ENCODE results near the gene TBX1. TPM values are rescaled to one million over a fixed set of nuclear protein-coding genes. Genes with fewer than 3 reads are reported as not detected.

Gene TBX1
- total and polyA plus RNA-seq, 2 experiments from 2014 or later, result 0.07 TPM; not detected in 1

GRCh38 chr22:19733755-19734154, 26.8 kb upstream of the TBX1 start:
- Histone ChIP-seq H3K4me2 (no peak overlapping the region), H3K4me3 (no peak overlapping the region), H3K27ac (no peak overlapping the region), H3K9me2 (replicated peaks; ENCODE audit: insufficient read depth) (no peaks in the 10 kb centered on the region), H2AFZ (no peak overlapping the region), H4K20me1 (ENCODE audit: insufficient read depth, poor library complexity, severe bottlenecking) (no peaks in the 10 kb centered on the region), H3K79me2 (no peaks in the 10 kb centered on the region), H3K27me3 (no peaks in the 10 kb centered on the region), H3K36me3 (replicated peaks; ENCODE audit: insufficient read depth, low read depth) (no peaks in the 10 kb centered on the region), H3K9me3 (ENCODE audit: low read depth) (no peaks in the 10 kb centered on the region), H3K4me1 (ENCODE audit: insufficient read depth) (no peaks in the 10 kb centered on the region)
- TF ChIP-seq CTCF (IDR thresholded peaks at IDR 0.05; ENCODE audit: poor library complexity), result no peak
- TF ChIP-seq EZH2phosphoT487 (IDR thresholded peaks at IDR 0.05; ENCODE audit: low read depth, severe bottlenecking, unreplicated experiment), result no peak
- TF ChIP-seq EZH2 (IDR thresholded peaks at IDR 0.05; ENCODE audit: borderline replicate concordance), result no peak
- WGBS (ENCODE audit: low lambda C conversion rate, missing lambda C conversion rate), result 77% methylated on average over 5 of the region's 5 CpGs
- DNase-seq (ENCODE audit: low spot score), result no peak

- Histone ChIP-seq H3K79me2 (no peaks in the 10 kb centered on the region), H3K9me3 (ENCODE audit: low read depth) (no peaks in the 10 kb centered on the region), H3K4me1 (ENCODE audit: insufficient read depth) (no peaks in the 10 kb centered on the region), H3K36me3 (replicated peaks; ENCODE audit: insufficient read depth, low read depth) (no peaks in the 10 kb centered on the region), H4K20me1 (ENCODE audit: insufficient read depth, poor library complexity, severe bottlenecking) (no peaks in the 10 kb centered on the region), H2AFZ (no peak overlapping the region), H3K27ac (no peak overlapping the region), H3K9me2 (replicated peaks; ENCODE audit: insufficient read depth) (no peaks in the 10 kb centered on the region), H3K27me3 (no peaks in the 10 kb centered on the region), H3K4me2 (no peak overlapping the region), H3K4me3 (no peak overlapping the region)
- DNase-seq (ENCODE audit: low spot score), result no peak
- WGBS (ENCODE audit: low lambda C conversion rate, missing lambda C conversion rate), result 93% methylated on average over 7 of the region's 7 CpGs
- TF ChIP-seq CTCF (IDR thresholded peaks at IDR 0.05; ENCODE audit: poor library complexity) (no peak), EZH2phosphoT487 (IDR thresholded peaks at IDR 0.05; ENCODE audit: low read depth, severe bottlenecking, unreplicated experiment) (no peak), EZH2 (IDR thresholded peaks at IDR 0.05; ENCODE audit: borderline replicate concordance) (no peak)
Observed at GRCh38 chr22:19734163-19734562, 26.4 kb upstream of the TBX1 start.

- Histone ChIP-seq H3K36me3 (replicated peaks; ENCODE audit: insufficient read depth, low read depth) (no peaks in the 10 kb centered on the region), H3K9me2 (replicated peaks; ENCODE audit: insufficient read depth) (no peaks in the 10 kb centered on the region)
Observed at GRCh38 chr22:19734837-19735382, 25.7 kb upstream of the TBX1 start.

GRCh38 chr22:19735665-19736510, 24.7 kb upstream of the TBX1 start:
- Histone ChIP-seq H3K27ac (no peak overlapping the region), H3K27me3 (no peaks in the 10 kb centered on the region), H3K79me2 (no peaks in the 10 kb centered on the region), H3K4me3 (no peak overlapping the region), H3K4me2 (no peak overlapping the region), H3K4me1 (ENCODE audit: insufficient read depth) (no peaks in the 10 kb centered on the region), H4K20me1 (ENCODE audit: insufficient read depth, poor library complexity, severe bottlenecking) (no peaks in the 10 kb centered on the region), H3K36me3 (replicated peaks; ENCODE audit: insufficient read depth, low read depth) (no peaks in the 10 kb centered on the region), H2AFZ (no peak overlapping the region), H3K9me3 (ENCODE audit: low read depth) (no peaks in the 10 kb centered on the region), H3K9me2 (replicated peaks; ENCODE audit: insufficient read depth) (no peaks in the 10 kb centered on the region)
- DNase-seq (ENCODE audit: low spot score), result no peak
- 71% methylated on average over 19 of the region's 21 CpGs for WGBS (ENCODE audit: low lambda C conversion rate, missing lambda C conversion rate)
- TF ChIP-seq CTCF (IDR thresholded peaks at IDR 0.05; ENCODE audit: poor library complexity) (no peak), EZH2 (IDR thresholded peaks at IDR 0.05; ENCODE audit: borderline replicate concordance) (no peak), EZH2phosphoT487 (IDR thresholded peaks at IDR 0.05; ENCODE audit: low read depth, severe bottlenecking, unreplicated experiment) (no peak)

More at GRCh38 chr22:19734837-19735382, 25.7 kb upstream of the TBX1 start:
- Histone ChIP-seq H3K4me1 (ENCODE audit: insufficient read depth) (no peaks in the 10 kb centered on the region), H3K27ac (no peak overlapping the region), H3K4me3 (no peak overlapping the region), H3K4me2 (no peak overlapping the region), H3K9me3 (ENCODE audit: low read depth) (no peaks in the 10 kb centered on the region), H4K20me1 (ENCODE audit: insufficient read depth, poor library complexity, severe bottlenecking) (no peaks in the 10 kb centered on the region), H3K27me3 (no peaks in the 10 kb centered on the region), H3K79me2 (no peaks in the 10 kb centered on the region), H2AFZ (no peak overlapping the region)
- DNase-seq (ENCODE audit: low spot score), result no peak
- WGBS (ENCODE audit: low lambda C conversion rate, missing lambda C conversion rate), result 88% methylated on average over 5 of the region's 5 CpGs
- no peak for TF ChIP-seq EZH2 (IDR thresholded peaks at IDR 0.05; ENCODE audit: borderline replicate concordance)

Measured in hepatocyte (in vitro differentiated cells).